Mammary epithelial cell (primary cell): Measurements from ENCODE around the gene DNPEP.

Experiments
- EZH2 ChIP-seq: IDR thresholded peaks from 2 replicates; pipeline ENCODE4 v1.6.1; 2012; ENCODE audit warnings: low read length, inconsistent platforms, borderline replicate concordance
- TF ChIP-seq, protein P1 (sequence below), 2 donors: IDR thresholded peaks in 1 of 2; conservative IDR thresholded peaks in 1 of 2; 2 replicates each; pipeline ENCODE4 v1.5.1; 2011 to 2012; ENCODE audit warnings: inconsistent platforms in 2 of 2, low read length in 2 of 2, mild to moderate bottlenecking in 2 of 2, control low read depth in 1 of 2, low read depth in 1 of 2; ENCODE audit not compliant: insufficient read depth in 1 of 2; ENCODE audit errors: extremely low read depth in 1 of 2

DNA sequence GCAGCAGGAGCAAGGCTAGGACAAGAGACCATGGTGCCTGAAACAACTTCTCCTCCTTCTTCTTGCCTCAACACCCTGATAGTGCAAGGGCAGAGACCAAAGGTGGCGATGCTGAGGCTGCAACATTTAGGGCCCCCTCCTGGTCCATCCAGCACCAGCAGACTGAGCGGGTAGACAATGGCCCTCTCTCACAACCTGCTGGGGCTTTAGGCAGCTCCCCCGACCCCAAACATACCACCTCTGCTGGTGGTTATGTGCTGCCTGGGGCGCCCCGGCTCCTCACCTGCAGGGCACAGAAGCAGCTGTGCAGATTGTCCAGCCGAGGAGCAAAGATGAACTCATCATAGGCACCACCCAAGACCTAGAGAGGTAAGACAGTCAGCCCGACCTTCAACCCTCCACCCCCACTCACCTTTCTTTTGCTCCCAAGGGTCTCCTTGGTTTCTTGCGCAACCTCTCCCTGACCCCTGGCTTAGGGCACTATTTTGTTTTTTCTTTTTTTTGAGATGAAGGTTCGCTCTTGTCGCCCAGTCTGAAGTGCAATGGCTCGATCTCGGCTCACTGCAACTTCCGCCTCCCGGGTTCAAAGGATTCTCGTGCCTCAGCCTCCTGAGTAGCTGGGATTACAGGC lies 3.5 kb downstream of the DNPEP start:
- TF ChIP-seq, protein P1, sequence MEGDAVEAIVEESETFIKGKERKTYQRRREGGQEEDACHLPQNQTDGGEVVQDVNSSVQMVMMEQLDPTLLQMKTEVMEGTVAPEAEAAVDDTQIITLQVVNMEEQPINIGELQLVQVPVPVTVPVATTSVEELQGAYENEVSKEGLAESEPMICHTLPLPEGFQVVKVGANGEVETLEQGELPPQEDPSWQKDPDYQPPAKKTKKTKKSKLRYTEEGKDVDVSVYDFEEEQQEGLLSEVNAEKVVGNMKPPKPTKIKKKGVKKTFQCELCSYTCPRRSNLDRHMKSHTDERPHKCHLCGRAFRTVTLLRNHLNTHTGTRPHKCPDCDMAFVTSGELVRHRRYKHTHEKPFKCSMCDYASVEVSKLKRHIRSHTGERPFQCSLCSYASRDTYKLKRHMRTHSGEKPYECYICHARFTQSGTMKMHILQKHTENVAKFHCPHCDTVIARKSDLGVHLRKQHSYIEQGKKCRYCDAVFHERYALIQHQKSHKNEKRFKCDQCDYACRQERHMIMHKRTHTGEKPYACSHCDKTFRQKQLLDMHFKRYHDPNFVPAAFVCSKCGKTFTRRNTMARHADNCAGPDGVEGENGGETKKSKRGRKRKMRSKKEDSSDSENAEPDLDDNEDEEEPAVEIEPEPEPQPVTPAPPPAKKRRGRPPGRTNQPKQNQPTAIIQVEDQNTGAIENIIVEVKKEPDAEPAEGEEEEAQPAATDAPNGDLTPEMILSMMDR (conservative IDR thresholded peaks at IDR 0.05 in 1 of 2, IDR thresholded peaks at IDR 0.05 in 1 of 2; ENCODE audit: extremely low read depth in 1 of 2, insufficient read depth in 1 of 2, low read depth in 1 of 2, low read length in 2 of 2), result no peak
- no peak for TF ChIP-seq EZH2
